ENCODE results near the gene SPATS2L.

SPATS2L gene

GRCh38 chr2:200405599-200406298 is 99.3 kb downstream of the SPATS2L start:
- DNase-seq (ENCODE audit: low read depth in 4 of 4, low spot score in 1 of 4): no peak

DNA sequence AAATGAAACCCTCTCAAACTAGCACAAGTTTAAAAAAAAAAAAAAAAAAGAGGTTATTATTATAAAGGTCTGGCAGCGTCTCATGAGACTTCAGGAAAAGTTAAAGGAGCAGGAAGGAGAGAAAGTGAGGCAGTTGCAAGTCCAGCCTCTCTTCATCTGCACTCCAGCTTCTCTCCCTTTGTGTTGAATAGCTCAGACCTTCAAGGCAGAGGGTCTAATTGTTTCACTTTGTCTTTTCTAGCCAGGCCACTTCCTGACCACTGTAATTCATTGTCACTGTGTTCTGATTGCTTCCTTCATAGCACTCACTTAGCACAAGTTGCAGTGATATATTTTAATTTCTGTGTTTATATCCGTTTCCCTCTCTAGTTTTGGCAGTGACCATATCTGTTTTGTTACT is 99.9 kb downstream of the SPATS2L start:
- DNase-seq (ENCODE audit: low read depth in 4 of 4, low spot score in 1 of 4): no peak

DNA sequence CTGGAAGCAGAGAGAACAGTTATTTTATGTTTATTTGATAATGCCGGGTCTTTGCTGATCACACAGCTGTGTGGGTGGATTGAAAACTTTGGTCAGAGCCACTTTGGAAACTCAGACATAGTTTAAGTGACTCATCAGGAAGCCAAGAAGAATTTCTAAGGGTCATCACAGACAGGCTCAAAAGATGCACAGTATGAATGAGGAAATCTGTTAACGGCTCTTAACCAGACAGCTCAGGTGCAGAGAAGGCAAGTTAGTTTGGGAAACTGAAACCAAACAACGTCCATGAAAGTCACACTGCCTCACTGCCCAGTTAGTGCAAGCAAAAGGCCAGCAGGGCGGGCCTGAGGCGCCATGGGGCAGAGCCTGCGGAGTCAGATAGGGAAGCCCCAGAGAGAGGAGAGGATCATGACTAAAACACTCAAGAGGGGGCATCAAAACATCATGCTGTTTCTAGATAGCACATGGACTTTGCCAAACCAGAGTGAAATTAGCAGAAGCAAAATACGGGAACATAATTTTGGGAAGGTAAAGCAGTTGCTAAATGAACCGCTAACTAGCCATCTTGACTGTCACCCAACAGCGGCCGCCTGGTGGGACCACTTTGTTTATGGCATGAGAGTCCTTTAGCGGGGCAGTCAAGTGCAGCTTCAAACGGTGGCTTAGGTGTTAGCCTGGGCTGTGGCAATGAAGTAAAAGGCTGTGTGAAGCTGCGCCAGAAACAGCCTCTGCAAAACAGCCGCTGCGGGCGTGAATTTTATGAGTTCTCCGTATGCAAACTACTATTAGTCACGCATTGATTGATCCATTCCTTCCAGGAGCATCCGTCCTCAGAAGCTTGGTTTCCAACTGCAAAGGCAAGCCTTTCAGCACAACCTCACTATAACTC is 102.2 kb downstream of the SPATS2L start:
- no peak for DNase-seq (ENCODE audit: low read depth in 4 of 4, low spot score in 1 of 4)

GRCh38 chr2:200411831-200412230 is 105.3 kb downstream of the SPATS2L start:
- DNase-seq (ENCODE audit: low read depth in 4 of 4, low spot score in 1 of 4): no peak

- no peak for DNase-seq (ENCODE audit: low read depth in 4 of 4, low spot score in 1 of 4)
These were observed 107.9 kb downstream of the SPATS2L start for GRCh38 chr2:200414367-200414766.

GRCh38 chr2:200415455-200415854 is 109.0 kb downstream of the SPATS2L start:
- DNase-seq (ENCODE audit: low read depth in 4 of 4, low spot score in 1 of 4): no peak

DNA sequence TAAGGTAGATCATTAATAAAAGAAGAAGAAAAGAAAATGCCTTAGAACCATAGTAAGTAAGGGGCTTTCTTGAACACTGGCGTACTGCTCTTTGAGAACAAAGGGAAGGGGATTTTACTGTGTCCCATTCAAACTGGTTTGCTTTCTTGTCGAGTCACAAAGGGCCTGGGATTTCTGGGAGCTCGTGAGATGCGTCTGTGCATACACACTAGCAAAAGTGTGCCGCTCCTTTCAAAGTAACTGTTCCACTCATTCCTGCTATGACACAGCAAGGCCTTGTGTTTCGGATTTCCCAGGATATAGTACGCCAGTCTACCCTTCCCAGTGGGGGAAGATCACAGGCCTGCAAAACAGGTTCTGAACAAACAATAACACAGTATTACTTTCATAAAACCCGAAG is 110.4 kb downstream of the SPATS2L start:
- no peak for DNase-seq (ENCODE audit: low read depth in 4 of 4, low spot score in 1 of 4)

- DNase-seq (ENCODE audit: low read depth in 4 of 4, low spot score in 1 of 4): no peak
These were observed 110.9 kb downstream of the SPATS2L start for GRCh38 chr2:200417366-200417765.

DNA sequence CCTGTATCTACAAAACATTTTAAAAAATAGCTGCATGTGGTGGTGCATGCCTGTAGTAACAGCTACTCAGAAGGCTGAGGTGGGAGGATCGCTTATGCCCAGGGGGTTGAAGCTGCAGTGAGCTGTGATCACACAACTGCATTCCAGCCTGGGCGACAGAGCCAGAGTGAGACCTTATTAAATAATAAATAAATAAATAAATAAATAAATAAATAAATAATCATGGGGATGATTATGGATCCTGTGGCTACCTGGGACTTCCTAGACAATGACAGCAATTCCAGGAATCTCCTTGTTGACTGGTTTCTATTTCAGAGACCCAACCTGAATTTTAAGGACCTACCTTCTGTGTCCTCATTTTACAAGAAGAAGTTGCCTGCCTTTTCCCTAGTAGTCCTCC is 111.9 kb downstream of the SPATS2L start:
- DNase-seq (ENCODE audit: low read depth in 4 of 4, low spot score in 1 of 4): no peak

DNA sequence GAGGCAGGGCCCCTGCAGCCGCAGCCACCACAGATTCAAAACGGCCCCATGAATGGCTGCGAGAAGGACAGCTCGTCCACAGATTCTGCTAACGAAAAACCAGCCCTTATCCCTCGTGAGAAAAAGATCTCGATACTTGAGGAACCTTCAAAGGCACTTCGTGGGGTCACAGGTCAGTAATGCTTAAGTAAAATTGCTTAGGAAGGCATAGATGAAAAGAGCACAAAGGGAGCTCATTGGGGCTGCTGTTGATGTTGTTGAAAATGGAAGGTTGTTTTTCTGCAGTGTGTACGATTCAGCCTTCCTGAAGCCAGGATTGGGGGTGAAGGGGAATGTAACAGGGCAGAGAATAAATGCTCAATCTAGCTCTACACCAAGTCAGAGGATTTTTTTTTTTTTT is 112.8 kb downstream of the SPATS2L start:
- DNase-seq (ENCODE audit: low read depth in 4 of 4, low spot score in 1 of 4): no peak

GRCh38 chr2:200421270-200421669 is 114.8 kb downstream of the SPATS2L start:
- DNase-seq (ENCODE audit: low read depth in 4 of 4, low spot score in 1 of 4): no peak

DNA sequence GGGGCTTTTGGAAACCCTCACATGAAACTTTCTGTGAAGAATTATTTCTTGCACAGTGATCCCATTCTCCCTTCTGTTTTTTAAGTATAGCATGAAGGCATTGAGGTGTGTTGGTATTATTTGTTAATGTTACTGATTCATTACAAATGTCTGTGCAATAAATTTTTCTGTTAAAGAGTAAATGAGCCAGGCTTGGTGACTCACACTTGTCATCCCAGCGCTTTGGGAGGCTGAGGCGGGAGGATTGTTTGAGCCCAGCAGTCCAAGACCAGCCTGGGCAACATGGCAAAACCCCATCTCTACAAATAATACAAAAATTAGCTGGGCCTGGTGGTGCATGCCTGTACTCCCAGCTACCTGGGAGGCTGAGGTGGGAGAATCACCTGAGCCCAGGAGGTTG is 115.6 kb downstream of the SPATS2L start:
- DNase-seq (ENCODE audit: low read depth in 4 of 4, low spot score in 1 of 4): no peak

GRCh38 chr2:200422532-200423261 is 116.2 kb downstream of the SPATS2L start:
- DNase-seq (ENCODE audit: low read depth in 4 of 4, low spot score in 1 of 4): no peak

- no peak for DNase-seq (ENCODE audit: low read depth in 4 of 4, low spot score in 1 of 4)
These were observed 117.0 kb downstream of the SPATS2L start for GRCh38 chr2:200423541-200423940.

GRCh38 chr2:200425026-200425821 is 118.7 kb downstream of the SPATS2L start:
- DNase-seq (ENCODE audit: low read depth in 4 of 4, low spot score in 1 of 4): no peak

DNA sequence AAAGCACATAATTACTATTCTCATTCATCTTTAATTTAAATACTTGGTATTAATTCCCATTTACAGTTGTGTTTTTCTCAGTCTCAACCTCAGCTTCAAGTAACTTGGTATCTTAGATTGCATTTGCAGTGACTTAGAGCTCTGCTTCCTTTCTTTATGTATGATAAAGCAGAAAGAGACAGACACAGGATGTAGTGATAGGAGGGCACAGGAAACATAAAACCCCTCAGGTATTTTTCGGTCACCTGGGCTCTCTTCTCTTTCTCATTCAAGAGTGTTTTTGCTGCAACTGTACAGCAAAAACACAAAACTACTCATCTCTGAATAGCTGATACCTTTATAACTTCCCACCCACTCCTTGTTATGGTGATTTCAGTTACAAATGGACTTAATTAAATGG is 120.3 kb downstream of the SPATS2L start:
- DNase-seq (ENCODE audit: low read depth in 4 of 4, low spot score in 1 of 4): no peak

DNA sequence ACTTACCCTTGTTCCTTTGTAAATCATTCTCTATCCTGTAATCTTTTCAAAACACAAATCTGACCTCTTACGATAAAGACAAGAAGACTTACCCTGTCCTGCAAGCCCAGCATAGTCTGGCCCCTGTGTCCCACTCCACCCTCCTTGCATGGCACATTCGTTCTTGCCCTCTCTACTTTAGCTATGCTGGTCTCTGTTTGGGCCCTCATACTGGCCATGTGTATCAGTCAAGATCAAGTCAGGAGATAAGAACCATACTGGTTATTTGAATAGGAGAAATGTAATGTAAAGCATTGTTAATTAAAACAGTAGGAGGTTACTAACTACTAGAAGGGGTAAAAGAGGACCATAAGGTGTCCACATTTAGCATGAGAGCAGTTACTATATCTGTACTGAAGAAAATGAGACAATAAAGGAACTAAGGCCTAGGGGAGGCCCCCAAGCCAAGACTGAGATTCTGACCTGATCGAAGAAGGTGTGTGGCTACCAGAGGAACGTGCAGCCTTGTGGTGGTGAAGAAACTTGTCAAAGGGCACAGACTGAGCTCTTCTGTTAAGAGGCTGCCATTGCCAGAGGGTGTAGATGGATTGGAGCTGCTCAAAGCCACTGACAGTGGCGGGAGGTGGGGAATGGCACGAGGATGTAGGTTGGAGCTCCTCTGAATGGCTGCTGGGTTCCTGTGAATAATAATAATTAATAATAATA is 122.6 kb downstream of the SPATS2L start:
- no peak for DNase-seq (ENCODE audit: low read depth in 4 of 4, low spot score in 1 of 4)

DNA sequence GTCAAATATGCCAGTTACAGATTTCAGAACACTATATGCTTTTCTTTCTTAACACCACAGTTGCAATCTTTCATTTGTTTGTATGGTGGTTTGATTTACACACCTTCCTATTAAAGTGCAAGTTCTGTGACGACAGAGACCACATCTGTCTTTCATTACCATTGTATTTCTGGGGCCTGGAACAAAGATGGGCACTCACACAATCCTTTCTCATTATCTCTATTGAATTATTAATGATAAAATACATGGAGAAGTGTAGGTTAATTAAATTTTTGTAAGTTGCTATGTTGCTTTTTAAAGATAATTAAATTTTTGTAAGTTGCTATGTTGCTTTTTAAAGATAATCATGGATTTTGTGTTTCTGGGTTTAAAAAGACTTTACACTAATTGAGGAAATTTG is 123.5 kb downstream of the SPATS2L start:
- DNase-seq (ENCODE audit: low read depth in 4 of 4, low spot score in 1 of 4): no peak

- no peak for DNase-seq (ENCODE audit: low read depth in 4 of 4, low spot score in 1 of 4)
These were observed 125.7 kb downstream of the SPATS2L start for GRCh38 chr2:200431996-200432705.

DNA sequence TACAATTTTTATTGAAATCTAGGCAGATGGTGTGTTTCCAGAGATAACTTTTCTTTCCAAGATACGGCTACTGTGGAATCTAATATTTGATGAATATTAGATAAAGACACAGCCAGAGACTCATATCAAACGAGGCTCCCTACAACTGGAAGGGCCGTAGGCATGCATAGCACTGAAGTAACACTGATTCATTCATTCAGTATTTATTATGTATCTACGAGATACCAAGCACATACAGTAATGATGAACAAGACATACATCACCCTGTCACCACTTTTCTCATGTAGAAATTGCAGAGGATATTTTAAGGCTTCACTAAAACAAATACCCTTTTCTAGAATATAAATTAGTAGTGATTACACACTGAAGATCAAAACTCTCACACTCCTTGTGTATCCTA is 128.9 kb downstream of the SPATS2L start:
- DNase-seq (ENCODE audit: low read depth in 4 of 4, low spot score in 1 of 4): no peak
